ENCODE data around the gene CROCC2.
"Not testable (repeated sequence)": the region's sequence is repeated elsewhere in the genome, so short reads cannot be mapped to it uniquely, and the experiment has no call there.

The CROCC2 gene

DNA sequence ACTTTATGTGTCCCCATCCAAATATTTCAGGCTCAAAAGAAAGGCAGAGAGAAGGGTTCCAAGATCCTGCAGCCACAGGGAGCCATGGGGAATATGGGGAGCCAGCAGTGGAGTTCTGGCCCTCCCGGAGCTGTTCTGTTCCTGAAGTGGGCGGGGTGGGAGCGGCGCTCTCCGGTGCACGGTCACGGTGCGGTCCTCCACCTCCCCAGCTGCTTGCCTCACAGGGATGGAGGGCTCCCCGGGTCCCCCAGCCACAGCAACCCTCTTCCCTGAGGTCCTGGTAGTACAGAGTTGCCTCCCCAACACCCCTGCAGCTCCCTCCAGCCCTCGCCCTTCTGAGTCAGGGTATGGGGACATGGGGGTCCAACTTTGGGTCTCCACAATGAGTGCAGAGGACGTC, 66.1 kb downstream of the CROCC2 start:
- DNase-seq = no peak

DNA sequence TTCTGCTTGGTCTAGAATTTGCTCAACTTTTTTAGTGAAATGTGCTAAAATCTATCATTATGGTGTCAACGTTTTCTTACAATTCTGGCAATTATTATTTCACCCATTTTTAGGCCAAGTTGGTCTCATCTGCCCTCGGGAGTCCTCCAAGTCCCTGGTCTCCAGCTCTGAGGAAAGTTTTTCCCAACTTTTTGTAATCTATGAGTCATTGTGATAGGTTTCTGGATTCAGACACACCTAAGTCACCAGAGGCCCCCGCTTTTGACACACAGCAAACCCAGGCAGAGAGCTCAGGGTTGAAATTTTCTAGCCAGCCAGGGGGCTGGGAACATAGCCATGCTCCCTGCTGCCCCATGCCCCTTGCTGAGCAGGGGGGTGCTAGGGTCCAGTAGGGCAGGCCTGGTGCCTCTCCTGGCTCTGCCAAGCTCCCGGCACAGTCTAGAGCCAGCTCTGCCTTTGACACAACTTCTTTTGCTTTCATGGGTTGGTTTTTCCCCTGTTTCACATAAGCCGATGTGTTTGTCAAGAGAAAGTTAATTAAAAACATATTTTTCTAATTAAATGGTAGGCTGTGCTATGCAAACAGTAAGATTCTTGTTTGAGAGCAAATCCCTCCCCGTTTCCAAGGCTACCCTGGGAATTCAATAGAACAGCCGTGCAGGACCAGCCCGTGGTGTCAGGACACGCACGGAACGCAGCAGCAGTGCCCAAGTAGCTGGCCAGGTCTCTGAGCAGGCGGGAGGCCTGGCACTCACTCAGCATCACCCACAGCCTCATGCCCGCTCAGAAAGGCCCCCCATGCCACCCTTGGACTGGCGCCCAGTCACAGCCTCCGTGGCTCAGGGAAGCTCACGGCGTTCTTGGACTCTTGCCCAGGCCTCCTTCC, 66.7 kb downstream of the CROCC2 start:
- DNase-seq = no peak

DNA sequence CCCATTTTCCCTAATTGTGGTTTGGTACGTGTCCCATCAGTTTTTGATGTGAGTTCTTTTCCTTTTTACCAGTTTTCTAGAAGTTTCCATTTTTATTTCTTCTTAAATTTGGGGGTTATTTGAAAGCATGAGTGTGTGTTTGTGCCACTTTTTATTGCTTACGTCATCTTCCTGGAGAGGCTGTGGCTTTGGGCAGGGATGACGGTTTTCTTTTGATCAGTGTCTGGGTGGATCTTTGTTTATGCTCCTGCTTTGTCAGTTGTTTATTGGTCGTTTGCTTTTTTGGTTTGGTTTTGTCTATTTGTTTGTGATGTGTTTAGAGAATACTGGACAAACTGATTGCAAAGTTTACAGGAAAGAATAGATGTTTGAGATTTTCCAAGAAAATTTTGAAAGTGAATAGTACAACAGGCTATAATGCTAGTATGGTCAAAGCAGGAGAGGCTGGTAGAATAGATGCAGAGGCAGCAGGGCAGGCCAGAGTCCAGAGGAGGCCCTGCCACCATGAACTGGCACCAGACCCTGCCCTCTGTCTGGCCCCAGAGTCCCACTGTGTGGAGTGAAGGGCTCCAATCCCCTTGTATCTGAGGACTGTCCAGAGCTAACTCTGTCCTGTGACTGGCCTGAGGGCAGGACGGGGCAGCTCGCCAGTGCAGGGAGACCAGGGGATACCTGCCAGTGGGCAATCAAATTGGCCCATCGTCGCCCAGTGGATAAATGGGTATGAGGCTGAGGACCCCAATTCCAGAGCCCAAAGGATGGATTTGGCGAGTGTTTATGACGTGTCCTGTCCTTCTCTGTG, 68.8 kb downstream of the CROCC2 start:
- no peak for DNase-seq

DNA sequence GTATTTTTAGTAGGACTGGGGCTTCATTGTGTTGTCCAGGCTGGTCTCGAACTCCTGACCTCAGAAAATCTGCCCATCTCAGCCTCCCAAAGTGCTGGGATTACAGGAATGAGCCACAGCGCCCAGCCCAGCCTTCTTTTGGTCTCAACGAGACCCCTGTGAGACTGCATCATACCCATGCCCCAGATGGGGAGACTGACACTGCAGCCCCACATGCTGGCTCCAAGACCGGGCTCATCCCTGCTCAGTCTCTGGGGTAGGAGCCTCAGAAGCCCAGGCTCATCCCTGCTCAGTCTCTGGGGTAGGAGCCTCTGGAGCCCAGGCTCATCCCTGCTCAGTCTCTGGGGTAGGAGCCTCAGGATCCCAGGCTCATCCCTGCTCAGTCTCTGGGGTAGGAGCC, 69.8 kb downstream of the CROCC2 start:
- not testable (repeated sequence) for DNase-seq

DNA sequence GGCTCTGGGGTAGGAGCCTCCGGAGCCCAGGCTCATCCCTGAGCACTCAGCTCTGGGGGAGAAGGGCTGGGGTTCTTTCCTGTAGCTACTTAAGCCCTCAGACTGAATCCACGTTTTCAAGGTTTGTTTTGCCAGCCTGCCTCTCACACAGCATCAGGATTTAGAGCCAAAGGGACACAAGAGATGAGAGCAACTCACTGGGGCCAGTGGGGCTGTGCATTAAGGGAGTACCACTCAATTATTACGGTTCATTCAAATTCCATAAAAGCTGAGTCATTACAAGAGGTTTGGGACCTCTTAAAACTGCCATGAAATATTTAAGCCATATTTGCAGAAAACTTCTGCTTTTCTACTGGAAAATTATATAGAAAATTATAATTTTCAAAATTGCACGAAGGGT, 75.1 kb downstream of the CROCC2 start:
- DNase-seq = no peak

DNA sequence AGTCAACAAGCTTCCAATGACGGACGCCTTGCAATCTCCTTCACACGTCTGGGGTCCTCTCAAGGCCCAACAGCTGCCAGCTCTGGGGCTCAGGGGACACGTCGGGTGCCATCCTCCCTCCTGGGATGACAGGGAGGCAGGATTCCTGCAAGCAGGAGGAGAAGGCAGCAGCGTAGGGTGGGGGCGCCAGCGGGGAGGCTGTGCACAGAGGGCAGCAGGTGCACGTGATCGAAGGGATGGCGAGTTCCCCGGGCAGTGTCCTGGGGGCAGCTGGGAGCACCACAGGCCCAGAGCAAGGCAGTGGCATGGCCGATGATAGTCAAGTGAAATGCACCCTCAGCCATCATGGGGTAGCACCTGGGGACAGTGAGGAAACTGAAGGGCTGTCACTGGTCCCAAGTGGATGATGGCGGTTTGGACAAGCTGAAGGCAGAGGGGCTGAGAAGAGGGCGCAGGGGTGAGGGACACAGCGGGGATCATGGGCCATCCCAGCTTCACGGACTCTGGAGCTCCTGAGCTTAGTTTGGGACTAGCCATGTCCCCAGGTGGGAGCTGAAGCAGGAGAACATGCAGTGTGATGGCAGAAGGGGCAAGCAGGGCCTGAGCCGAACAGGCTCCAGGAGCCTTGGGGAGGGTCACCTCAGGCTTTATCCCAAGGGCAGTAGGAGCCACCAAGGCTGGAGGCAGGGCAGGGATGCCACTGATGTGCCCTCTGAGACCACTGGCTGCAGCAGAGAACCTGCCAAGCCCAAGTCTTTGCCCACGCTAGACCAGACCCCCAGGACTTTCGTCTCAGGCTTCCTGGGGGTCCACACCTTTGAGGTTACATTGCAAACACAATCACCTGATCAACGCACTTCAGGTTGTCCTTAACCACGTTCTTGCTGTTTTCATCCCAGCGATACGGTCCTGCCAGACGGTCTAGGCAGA, 76.0 kb downstream of the CROCC2 start:
- no peak for DNase-seq

DNA sequence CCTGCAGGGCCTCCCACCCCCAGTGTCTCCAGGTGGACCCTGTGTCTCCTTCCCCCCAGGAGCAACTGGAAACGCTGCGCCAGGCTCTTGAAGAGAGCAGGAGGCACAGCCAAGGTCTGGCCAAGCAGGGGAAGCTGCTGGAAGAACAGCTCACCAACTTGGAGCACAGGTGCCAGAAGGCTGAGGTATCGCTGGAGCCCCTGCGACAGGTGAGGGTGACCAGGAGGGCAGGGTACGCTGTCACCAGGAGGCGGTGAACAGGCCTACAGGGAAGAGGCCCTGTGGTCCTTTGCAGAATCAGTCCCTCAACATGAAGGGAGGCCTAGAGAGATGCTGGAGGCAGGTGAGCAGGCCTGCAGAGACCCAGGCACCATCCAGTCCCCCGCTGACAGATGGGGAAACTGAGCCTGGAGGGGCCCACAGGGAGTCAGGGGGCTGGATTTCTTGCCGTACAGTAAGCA, 76.7 kb downstream of the CROCC2 start:
- no peak for DNase-seq

DNA sequence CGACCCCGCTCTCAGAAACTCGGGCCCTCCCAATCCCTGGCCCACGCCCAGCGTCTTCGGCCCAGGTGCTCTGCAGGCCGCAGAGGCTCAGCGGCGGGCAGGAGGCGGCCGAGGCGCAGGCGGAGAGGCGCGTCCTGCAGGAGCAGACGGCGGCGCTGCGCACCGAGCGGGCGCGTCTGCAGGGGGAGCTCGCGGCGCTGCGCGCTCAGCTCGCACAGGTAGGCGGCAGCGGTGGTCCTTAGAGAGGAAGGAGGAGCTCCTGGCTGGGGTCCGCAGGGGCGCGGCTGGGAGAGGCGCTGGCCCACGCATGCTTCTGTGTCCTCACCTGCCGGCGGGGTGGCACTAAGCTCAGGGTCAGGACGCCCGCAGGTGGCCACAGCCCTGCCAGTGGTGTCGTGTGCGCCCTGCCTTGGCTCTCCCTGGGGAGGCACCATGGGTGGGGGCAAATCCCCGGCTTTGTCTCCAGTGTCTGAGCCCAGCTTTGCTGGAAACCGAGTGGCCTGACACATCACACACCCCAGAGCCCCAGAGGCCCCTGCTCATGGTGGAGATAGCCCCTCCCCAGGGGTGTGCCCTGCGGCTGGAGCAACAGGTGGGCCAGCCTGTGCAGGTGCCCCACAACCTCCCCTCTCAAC, 77.3 kb downstream of the CROCC2 start:
- DNase-seq = peak; percentile 78

DNA sequence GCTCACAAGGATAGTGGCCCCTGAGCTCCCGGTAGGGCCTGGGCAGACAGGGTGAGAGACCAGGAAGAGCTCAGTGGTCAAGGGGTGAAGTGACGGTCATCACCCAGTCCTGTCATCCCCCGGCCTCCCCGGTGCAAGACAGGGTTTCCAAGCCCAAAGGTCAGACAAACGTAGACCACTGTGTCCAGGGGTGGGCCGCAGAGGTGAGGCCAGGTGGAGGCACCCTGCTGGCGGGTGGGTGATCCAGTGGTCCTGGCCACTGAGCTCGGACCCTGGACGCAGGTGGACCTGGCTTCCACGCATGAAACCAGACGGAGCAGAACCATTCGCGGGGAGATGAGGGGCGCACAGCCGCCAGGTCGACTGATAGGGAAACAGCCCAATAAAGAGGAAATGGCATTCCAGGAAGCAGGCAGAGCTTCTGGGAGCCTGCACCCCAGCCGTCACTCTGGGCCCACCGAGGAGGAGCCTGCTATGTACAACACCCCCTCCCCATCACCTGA, 77.9 kb downstream of the CROCC2 start:
- no peak for DNase-seq

DNA sequence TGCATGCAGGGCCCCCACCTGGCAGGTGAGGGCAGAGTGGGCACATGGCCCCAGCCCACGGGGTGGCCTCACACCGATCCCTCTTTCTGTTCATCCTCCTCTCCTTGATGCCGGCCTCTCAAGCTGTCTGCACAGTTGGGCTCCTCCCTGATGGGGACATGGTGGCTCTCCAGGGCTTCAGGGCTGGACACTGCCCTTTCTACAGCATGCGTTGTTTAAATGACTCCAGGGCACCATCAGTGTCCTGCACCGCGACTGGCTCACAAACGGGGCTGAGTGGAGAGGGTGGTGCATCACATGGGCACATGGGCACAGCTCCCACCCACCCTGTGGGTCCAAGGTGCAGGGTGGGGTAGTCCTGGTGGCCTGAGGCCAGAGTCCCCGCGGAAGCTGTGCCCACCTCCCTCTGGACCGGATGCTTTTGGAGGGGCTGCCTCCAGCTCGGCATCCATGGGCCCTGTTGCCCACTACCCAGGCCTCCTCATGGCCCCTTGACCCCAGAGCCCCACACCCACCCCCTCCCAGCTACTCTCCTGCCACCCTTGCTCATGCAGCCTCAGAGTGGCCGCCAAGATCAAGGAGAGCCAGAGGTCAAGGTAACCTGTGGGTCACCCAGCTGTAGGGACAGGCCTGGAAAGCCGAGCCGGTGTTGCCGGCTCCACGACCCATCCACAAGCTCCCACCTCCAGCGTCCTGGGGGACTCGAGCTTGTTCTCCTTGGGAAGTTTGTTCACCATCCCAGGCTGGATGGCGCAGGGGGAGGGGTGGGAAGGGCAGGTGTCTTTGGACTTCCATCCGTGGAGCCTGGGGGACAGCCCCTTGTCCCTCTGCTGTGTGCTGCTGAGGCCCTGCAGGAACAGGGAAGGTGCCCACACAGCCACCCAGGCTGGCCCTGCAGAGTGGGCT, 80.0 kb downstream of the CROCC2 start:
- no peak for DNase-seq

DNA sequence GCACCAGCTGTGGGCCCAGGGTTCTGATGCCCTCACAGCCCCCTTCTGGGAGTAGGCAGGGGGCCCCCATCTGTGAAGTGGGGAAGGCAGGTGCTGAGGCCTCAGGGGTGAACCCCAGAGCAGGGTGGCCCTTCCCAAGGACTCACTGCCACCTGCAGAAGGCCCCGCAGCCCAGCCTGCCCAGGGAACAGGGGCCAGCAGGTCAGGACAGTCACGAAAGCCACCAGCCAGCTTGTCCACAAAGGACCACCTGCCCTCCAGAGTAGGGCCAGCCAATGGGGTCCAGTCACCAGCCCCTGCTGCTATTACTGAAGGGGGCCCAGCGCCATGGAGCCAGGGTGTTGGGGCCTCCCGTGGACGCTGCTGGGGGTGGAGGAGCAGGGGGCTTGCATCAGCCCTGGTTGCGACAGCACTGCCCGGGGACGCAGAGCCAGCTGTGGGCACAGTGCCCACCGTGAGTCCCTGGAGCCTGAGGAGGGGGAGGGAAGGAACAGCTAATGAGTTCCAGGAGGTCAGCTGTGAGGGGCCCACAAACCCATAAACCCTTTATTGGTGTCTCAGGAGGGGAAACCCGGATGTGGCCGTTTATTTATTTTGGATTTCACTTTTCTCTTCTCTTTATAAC, 80.8 kb downstream of the CROCC2 start:
- no peak for DNase-seq

DNA sequence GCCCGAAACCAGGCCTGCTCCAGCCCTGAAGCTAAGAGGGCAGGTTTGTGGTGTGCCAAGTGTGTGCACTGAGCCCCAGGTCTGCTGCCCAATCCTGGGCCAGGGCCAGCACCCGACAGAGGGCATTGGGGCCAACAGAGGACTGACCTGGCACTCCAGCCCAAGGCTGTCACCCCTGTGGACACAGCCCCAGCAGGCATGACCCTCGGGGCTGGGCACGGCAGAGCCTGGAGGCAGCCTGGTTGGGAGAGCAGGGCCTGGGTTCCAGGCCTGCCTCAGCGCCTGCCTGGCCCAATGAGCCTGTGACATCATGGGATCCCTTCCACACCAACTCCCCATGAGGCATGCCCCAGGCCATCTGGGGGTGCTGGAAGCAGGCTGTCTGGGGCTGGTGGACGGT, 81.5 kb downstream of the CROCC2 start:
- DNase-seq = no peak

DNA sequence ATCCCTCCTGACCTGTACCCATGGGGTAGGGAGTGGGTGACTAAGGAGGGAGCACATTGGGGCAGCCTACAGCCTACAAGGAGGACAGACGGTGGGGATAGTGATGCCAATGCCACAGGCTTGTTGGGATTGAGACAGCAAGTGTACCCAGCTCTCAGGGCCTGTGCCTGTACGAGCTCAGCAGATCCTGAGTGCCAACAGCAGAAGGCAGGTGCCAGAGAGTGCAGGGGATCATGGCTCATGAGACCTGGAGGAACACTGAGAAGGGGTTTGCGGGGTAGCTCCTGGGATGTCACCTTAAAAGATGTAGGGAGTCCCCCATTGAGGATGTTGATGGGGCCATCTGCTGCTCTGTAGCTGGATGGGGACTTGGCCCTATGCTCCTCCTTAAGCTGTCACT, 82.0 kb downstream of the CROCC2 start:
- no peak for DNase-seq

DNA sequence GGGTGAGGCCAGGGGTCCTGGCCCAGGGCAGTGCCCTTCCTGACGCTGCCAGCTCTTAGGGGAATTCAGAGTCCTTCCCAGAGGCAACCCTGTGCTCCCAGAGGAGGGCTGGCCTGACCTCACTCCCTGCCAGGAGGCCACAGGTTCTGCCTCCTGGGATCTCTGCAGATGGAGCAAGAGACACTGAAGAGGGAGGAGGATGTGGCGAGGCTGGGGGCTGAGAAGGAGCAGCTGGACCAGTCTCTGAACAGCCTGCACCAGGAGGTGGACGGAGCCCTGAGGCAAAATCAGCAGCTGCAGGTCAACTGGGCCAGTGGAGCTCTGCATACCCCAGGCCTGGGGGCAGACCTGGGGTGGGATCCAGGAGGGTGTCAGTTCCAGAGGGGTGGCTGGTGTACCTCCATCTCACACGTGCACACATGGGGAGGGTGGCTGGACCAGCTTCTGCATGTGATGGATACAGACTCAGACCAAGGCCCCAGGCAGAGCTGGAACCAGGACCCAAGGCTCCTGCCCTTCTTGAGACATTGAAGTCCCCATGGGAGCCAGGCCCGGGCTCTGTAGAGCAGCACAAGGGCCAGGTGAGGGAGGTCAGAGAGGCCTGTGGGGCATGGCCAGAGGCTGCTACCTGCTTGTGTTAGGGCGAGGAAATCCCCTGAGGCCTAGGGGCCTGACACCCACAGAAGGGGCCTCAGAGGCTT, 82.6 kb downstream of the CROCC2 start:
- DNase-seq = no peak

DNA sequence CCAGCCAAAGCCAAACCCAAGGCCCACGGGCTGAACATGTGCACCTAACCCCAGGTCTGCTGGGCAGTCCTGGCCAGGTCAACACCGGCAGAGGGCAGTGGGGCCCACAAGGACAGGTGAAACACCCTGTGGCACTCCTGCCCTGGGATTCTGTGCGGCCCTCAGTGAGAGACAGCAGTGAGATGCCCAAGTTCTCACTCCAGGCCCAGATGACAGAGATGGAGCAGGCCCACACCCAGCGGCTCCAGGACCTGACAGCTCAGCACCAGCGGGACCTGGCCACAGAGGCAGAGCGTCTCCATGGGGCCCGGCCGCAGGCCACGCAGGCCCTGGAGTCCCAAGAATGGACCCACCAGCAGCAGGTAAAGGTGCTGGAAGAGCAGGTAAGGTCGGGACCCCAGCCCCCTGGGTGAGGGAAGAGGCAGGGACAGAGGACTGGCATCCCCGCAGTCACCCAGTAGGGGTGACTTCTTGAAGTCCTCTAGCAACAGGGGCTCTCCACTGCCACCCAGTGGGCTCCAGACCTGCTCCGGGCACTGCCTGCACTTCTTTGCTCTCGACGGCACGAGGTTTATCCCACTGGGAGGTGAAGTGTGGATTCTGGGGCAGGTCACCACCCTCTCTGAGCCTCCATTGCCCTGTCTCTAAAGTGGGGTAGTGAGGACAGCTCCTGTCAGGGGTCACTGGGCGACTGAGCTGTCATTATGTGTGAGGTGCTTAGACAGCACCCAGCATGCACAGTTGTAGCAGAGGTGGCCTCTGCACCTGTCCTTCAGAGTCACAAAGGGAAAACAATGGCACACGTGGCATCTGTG, 83.5 kb downstream of the CROCC2 start:
- no peak for DNase-seq

DNA sequence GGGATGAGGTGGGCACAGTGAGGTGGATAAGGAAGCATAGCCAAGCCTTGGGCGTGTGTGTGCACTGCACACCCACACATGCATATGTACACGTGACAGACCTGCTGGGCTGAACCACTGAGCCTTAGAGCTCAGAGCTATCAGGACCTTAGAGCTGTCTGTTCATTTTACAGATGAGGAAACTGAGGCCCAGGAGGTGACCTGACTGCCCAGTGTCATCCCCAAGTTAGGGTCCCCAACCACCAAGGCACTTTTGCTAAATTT, 84.1 kb downstream of the CROCC2 start:
- no peak for DNase-seq

DNA sequence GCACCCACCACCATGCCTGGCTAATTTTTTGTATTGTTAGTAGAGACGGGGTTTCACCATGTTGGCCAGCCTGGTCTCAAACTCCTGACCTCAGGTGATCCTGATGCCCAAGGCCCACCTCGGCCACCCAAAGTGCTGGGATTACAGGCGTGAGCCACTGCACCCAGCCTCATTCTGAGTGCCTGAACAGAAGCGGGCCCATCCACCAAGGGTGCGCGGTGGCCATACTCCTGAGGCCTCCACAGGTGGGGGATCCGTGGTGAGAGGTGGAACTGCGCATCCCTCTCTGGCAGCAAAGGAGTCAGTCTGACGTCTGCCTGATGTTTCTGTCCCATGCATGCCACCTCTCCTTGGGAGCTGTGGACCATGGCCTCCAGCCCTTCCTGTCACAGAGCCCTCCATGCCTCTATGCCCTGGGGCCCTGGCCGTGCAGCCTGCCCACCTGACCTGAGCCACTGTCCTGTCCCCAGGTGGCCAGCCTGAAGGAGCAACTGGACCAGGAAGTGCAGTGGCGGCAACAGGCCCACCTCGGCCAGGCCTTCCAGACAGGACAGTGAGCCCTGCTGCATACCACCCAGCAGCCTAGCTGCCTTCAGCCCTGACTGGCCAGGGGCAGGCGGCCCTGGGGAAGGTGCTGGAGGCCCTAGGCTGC, 84.7 kb downstream of the CROCC2 start:
- DNase-seq = no peak

DNA sequence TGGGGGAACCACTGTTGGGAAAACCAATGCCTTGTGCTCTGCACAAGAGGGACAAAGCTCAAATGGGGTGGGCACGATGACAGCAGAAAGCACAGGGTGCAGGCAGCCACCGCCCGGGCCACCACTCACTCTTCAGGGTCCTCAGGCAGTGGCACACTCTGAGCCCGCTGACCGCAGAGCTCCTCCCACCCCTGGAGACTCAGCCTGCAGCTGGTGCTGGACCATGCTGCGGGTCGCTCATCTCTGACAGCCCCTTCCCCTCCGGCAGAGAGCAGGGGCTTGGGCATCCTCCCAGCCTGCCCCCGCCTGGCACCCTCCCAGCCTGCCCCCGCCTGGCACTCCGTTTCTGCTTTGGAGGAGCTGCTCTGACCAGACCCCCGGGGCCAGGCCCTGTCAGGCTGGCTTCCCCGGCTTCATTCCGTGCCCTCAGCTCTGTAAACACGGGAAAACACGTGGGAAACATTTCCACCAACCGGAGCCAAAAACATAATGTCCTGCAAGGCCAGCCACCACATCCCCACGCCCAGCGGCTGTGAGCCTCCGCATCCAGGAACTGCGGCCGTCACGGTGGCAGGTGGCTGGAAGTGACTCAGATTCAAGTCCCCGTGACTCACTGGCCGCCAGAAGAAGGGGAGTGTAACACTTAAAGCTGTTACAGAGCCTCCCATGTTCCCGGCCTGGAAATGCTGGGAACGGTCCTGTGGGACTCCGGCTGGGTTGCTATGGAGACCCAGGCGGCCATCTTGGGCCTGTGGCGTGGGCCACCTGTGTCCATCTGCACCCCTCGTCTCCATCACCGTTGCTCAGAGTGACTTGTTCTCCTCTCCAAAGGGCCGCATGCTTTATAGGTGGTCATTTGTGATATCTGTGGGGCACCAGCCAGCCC, 85.5 kb downstream of the CROCC2 start:
- DNase-seq = no peak

Measured in activated CD8-positive, alpha-beta memory T cell treated with anti-CD3 and anti-CD28 coated beads for 24 hours (primary cell).